HEK293 (cell line): ENCODE measurements around the gene LIPJ.

ENCODE experiments used
- CTCF ChIA-PET: fragments of 350-600 bp; formaldehyde crosslinking; extraction: SDS; loops from one replicate; lab custom pipeline; 2021; ENCODE audit warnings: antibody characterized with exemption; lab: Yijun Ruan, JAX
- POLR2A ChIA-PET: fragments of 300-600 bp; formaldehyde crosslinking; extraction: SDS; loops from one replicate; lab custom pipeline; 2020; ENCODE audit warnings: antibody characterized with exemption, inconsistent platforms; lab: Yijun Ruan, JAX
- H3K27ac ChIP-seq: fragments of 200-500 bp; sonication (Bioruptor generic); 2 replicates; pipeline ENCODE4 v1.5.1; 2014; ENCODE audit warnings: low read depth, low read length, control low read depth, inconsistent platforms; ENCODE audit errors: extremely low read depth
- H3K36me3 ChIP-seq, 2 experiments: fragments of 200-500 bp in 1 of 2; sonication (Bioruptor generic) in 1 of 2; 1 replicate in 1 of 2; 2 replicates in 1 of 2; pipeline ENCODE4 v1.5.1; 2014 to 2017; ENCODE audit warnings: inconsistent platforms in 2 of 2, low read length in 2 of 2; ENCODE audit not compliant: control insufficient read depth in 2 of 2, insufficient read depth in 1 of 2
- H3K4me1 ChIP-seq: fragments of 200-500 bp; sonication (Bioruptor generic); 2 replicates; pipeline ENCODE4 v1.5.1; 2014; ENCODE audit warnings: mild to moderate bottlenecking, low read length, inconsistent platforms; ENCODE audit not compliant: control insufficient read depth, insufficient read depth
- H3K4me3 ChIP-seq: 2 replicates; pipeline ENCODE4 v1.5.1; 2011; ENCODE audit warnings: low read depth, mild to moderate bottlenecking, control low read depth, low read length, moderate library complexity
- H3K9me3 ChIP-seq: fragments of 200-500 bp; sonication (Bioruptor generic); 2 replicates; pipeline ENCODE4 v1.5.1; 2014; ENCODE audit warnings: low read depth, low read length, inconsistent platforms; ENCODE audit not compliant: control insufficient read depth, insufficient read depth
- ATF2 ChIP-seq: fragments of 450-650 bp; formaldehyde crosslinking; IDR thresholded peaks from 2 replicates; pipeline ENCODE4 v1.5.1; 2016; ENCODE audit warnings: missing biosample characterization, missing genetic modification characterization, low read depth
- HOXD13 ChIP-seq: sonication (generic); formaldehyde crosslinking; IDR thresholded peaks from 2 replicates; pipeline ENCODE4 v1.8.0; 2022; ENCODE audit warnings: missing genetic modification reagents, borderline replicate concordance
- KLF1 ChIP-seq: fragments of 450-650 bp; formaldehyde crosslinking; IDR thresholded peaks from 2 replicates; pipeline ENCODE4 v1.5.1; 2016; ENCODE audit warnings: missing biosample characterization, missing genetic modification characterization
- MEIS1 ChIP-seq: sonication (generic); formaldehyde crosslinking; IDR thresholded peaks from 2 replicates; pipeline ENCODE4 v1.8.1; 2022; ENCODE audit warnings: missing genetic modification reagents, mild to moderate bottlenecking, borderline replicate concordance
- RBAK ChIP-seq: fragments of 450-650 bp; formaldehyde crosslinking; IDR thresholded peaks from 2 replicates; pipeline ENCODE4 v1.5.1; 2016; ENCODE audit warnings: missing biosample characterization, missing genetic modification characterization
- SCRT1 ChIP-seq: fragments of 450-650 bp; formaldehyde crosslinking; IDR thresholded peaks from 2 replicates; pipeline ENCODE4 v1.5.1; 2016; ENCODE audit warnings: missing biosample characterization, missing genetic modification characterization, borderline replicate concordance
- SCRT2 ChIP-seq: fragments of 450-650 bp; formaldehyde crosslinking; IDR thresholded peaks from 2 replicates; pipeline ENCODE4 v1.5.1; 2016; ENCODE audit warnings: missing biosample characterization, missing genetic modification characterization
- SP2 ChIP-seq: fragments of 450-650 bp; formaldehyde crosslinking; IDR thresholded peaks from 2 replicates; pipeline ENCODE4 v1.5.1; 2016; ENCODE audit warnings: missing biosample characterization, missing genetic modification characterization
- ZBTB17 ChIP-seq: fragments of 450-650 bp; formaldehyde crosslinking; IDR thresholded peaks from 2 replicates; pipeline ENCODE4 v1.5.1; 2016; ENCODE audit warnings: missing biosample characterization, missing genetic modification characterization
- ZBTB21 ChIP-seq: fragments of 450-650 bp; formaldehyde crosslinking; IDR thresholded peaks from 2 replicates; pipeline ENCODE4 v1.5.1; 2017; ENCODE audit warnings: missing biosample characterization, missing genetic modification characterization
- ZFP37 ChIP-seq: fragments of 450-650 bp; formaldehyde crosslinking; IDR thresholded peaks from 2 replicates; pipeline ENCODE4 v1.5.1; 2016; ENCODE audit warnings: missing biosample characterization, missing genetic modification characterization
- ZFP69B ChIP-seq: fragments of 450-650 bp; formaldehyde crosslinking; IDR thresholded peaks from 2 replicates; pipeline ENCODE4 v1.5.1; 2016; ENCODE audit warnings: missing biosample characterization, missing genetic modification characterization
- ZNF19 ChIP-seq: fragments of 450-650 bp; formaldehyde crosslinking; IDR thresholded peaks from 2 replicates; pipeline ENCODE4; 2016; ENCODE audit warnings: missing biosample characterization, missing genetic modification characterization, low read depth
- ZNF544 ChIP-seq: fragments of 450-650 bp; formaldehyde crosslinking; IDR thresholded peaks from 2 replicates; pipeline ENCODE4 v1.5.0; 2017; ENCODE audit warnings: missing biosample characterization, missing genetic modification characterization
- ZNF548 ChIP-seq: fragments of 450-650 bp; formaldehyde crosslinking; IDR thresholded peaks from 2 replicates; pipeline ENCODE4 v1.5.1; 2016; ENCODE audit warnings: missing biosample characterization, missing genetic modification characterization
- ZNF610 ChIP-seq: fragments of 450-650 bp; formaldehyde crosslinking; IDR thresholded peaks from 2 replicates; pipeline ENCODE4 v1.5.1; 2016; ENCODE audit warnings: missing biosample characterization, missing genetic modification characterization, borderline replicate concordance
- ZNF776 ChIP-seq: fragments of 450-650 bp; formaldehyde crosslinking; IDR thresholded peaks from 2 replicates; pipeline ENCODE4 v1.5.0; 2017; ENCODE audit warnings: missing biosample characterization, missing genetic modification characterization, borderline replicate concordance
- TF ChIP-seq, protein P1 (sequence below): fragments of 450-650 bp; IDR thresholded peaks from 2 replicates; pipeline ENCODE4 v1.5.1; 2018; ENCODE audit warnings: missing biosample characterization, missing genetic modification characterization
- TF ChIP-seq, protein P2 (sequence below): fragments of 450-650 bp; formaldehyde crosslinking; IDR thresholded peaks from 2 replicates; pipeline ENCODE4 v1.5.1; 2017; ENCODE audit warnings: missing biosample characterization, missing genetic modification characterization
- TF ChIP-seq, protein P3 (sequence below): fragments of 450-650 bp; formaldehyde crosslinking; IDR thresholded peaks from 2 replicates; pipeline ENCODE4 v1.5.1; 2017; ENCODE audit warnings: missing biosample characterization, missing genetic modification characterization

The LIPJ gene

GRCh38 chr10:88608780-88609179 lies 22.2 kb downstream of the LIPJ start:
- Histone ChIP-seq H3K27ac (no peak overlapping the region), H3K9me3 (no peaks in the 10 kb centered on the region), H3K4me1 (no peaks in the 10 kb centered on the region), H3K36me3 (no peaks in the 10 kb centered on the region), H3K4me3 (no peak overlapping the region)
- ChIA-PET POLR2A (no interaction called here), CTCF (no interaction called here)
- no peak for TF ChIP-seq RBAK (tag by site-specific recombination)
- TF ChIP-seq ZFP37 (tag by site-specific recombination), result no peak
- TF ChIP-seq SCRT2 (tag by site-specific recombination), result peak; percentile 40; the same call in 1 of the 2 replicates
- TF ChIP-seq HOXD13 (CRISPR knock-in tag), result no peak
- TF ChIP-seq ZNF548, result no peak
- TF ChIP-seq ZNF19 (tag by site-specific recombination), result no peak

GRCh38 chr10:88616250-88616977 lies 29.9 kb downstream of the LIPJ start:
- CTCF ChIA-PET, result interaction anchor here (0.5 to 0.6 kb wide), 2 partner anchors 62 to 708 kb away, joined by 4 to 5 read pairs; no protein-coding TSS in a partner anchor
- Histone ChIP-seq H3K4me3 (no peak overlapping the region), H3K36me3 (no peaks in the 10 kb centered on the region), H3K27ac (no peak overlapping the region), H3K4me1 (no peaks in the 10 kb centered on the region), H3K9me3 (no peaks in the 10 kb centered on the region)
- POLR2A ChIA-PET, result no interaction called here
- TF ChIP-seq SCRT1 (tag by site-specific recombination) (no peak), ZFP69B (tag by site-specific recombination) (no peak), SP2 (tag by site-specific recombination) (no peak), ZBTB21 (tag by site-specific recombination) (no peak), ZNF776 (tag by site-specific recombination) (no peak), ATF2 (tag by site-specific recombination) (no peak), KLF1 (tag by site-specific recombination) (no peak), RBAK (tag by site-specific recombination) (no peak), MEIS1 (CRISPR knock-in tag) (no peak), ZNF610 (tag by site-specific recombination) (no peak), ZBTB17 (tag by site-specific recombination) (no peak), ZNF544 (tag by site-specific recombination) (no peak), ZNF548 (no peak)
- TF ChIP-seq, protein P1, sequence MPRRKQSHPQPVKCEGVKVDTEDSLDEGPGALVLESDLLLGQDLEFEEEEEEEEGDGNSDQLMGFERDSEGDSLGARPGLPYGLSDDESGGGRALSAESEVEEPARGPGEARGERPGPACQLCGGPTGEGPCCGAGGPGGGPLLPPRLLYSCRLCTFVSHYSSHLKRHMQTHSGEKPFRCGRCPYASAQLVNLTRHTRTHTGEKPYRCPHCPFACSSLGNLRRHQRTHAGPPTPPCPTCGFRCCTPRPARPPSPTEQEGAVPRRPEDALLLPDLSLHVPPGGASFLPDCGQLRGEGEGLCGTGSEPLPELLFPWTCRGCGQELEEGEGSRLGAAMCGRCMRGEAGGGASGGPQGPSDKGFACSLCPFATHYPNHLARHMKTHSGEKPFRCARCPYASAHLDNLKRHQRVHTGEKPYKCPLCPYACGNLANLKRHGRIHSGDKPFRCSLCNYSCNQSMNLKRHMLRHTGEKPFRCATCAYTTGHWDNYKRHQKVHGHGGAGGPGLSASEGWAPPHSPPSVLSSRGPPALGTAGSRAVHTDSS, result no peak
- TF ChIP-seq, protein P2, sequence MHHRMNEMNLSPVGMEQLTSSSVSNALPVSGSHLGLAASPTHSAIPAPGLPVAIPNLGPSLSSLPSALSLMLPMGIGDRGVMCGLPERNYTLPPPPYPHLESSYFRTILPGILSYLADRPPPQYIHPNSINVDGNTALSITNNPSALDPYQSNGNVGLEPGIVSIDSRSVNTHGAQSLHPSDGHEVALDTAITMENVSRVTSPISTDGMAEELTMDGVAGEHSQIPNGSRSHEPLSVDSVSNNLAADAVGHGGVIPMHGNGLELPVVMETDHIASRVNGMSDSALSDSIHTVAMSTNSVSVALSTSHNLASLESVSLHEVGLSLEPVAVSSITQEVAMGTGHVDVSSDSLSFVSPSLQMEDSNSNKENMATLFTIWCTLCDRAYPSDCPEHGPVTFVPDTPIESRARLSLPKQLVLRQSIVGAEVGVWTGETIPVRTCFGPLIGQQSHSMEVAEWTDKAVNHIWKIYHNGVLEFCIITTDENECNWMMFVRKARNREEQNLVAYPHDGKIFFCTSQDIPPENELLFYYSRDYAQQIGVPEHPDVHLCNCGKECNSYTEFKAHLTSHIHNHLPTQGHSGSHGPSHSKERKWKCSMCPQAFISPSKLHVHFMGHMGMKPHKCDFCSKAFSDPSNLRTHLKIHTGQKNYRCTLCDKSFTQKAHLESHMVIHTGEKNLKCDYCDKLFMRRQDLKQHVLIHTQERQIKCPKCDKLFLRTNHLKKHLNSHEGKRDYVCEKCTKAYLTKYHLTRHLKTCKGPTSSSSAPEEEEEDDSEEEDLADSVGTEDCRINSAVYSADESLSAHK (tag by site-specific recombination), result no peak
- TF ChIP-seq, protein P3, sequence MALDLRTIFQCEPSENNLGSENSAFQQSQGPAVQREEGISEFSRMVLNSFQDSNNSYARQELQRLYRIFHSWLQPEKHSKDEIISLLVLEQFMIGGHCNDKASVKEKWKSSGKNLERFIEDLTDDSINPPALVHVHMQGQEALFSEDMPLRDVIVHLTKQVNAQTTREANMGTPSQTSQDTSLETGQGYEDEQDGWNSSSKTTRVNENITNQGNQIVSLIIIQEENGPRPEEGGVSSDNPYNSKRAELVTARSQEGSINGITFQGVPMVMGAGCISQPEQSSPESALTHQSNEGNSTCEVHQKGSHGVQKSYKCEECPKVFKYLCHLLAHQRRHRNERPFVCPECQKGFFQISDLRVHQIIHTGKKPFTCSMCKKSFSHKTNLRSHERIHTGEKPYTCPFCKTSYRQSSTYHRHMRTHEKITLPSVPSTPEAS (tag by site-specific recombination), result no peak
